Activated T-cell treated with anti-CD3 and anti-CD28 coated beads for 4 hours (primary cell): ENCODE data around the gene MLLT10.

Experiments
- DNase-seq: peaks from one replicate; pipeline ENCODE4 v3.0.0-alpha.2; 2020

MLLT10 gene

DNA sequence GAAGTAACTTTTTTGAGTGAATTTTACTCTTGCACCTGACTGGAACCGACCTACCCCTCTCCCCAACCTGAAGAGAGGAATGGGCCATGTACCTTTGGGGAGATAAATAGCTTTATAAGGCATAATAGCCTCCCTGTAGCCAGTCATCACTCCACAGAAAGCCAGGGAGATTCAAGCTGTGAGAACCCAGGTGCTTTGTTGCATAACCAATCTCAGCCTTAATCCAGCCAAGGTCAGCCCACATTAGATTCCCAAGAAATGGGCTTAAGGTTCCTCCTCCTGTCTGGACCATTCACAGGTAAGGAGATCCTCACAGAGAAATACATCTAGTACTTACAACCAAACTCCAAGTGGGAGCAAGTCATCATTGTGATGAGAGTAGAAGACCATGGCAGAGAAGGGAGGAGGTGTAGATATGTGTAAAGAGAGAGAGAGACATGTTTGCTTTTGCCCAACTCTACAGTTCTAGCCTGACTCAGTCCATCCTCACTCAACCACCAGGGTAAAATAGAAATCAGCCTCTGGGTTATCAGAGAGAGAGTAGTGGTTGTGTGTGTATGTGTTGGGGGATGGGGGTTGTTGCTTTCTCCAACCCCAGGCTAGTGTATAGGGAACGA lies 32.2 kb upstream of the MLLT10 start:
- DNase-seq, result no peak

DNA sequence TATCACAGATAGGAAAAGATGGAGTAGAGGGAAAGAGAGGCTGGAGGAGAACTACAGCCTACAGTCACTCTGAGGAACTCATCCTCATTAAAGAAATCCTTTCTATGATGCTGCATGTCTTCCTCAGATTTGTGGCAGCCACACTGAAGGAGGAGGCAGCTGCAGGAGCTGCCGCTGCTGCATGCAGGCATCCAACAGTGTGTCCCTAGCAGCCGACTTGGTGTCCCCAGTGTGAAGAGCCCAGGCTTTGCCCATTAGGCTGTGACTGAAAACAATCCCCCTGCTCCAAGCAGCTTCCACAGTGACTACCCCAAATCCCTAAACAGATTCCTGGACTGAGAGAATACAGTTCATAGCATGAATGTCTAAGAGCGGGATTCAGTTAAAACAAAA lies 31.7 kb upstream of the MLLT10 start:
- no peak for DNase-seq

GRCh38 chr10:21503542-21503941 lies 30.5 kb upstream of the MLLT10 start:
- DNase-seq, result no peak

DNA sequence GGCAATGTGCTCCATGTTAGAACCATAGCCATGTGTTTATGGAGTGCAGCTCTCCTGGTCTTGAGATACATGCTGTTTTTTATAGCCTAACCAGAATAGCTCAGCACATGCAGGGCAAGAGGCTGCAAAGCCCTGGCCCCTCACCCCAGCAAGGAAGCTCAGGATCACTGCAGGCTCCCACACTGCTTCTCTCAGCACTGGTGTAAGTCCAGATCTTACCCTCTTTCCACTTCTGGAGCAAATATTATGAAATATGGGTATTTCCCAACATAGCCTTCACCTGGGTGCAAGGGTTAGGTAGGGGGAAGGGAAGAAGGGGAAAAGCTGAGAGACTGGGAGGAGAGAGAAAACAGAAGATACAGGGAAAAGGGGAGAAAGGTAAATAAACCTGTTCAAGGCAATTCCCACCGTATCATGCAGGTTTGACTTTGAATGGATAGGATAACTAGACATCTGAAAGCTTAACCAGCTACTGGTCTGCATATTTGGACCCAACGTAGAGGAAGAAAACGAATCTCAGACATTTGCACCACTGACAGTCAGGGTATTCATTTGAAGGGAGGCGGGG lies 28.2 kb upstream of the MLLT10 start:
- no peak for DNase-seq

DNA sequence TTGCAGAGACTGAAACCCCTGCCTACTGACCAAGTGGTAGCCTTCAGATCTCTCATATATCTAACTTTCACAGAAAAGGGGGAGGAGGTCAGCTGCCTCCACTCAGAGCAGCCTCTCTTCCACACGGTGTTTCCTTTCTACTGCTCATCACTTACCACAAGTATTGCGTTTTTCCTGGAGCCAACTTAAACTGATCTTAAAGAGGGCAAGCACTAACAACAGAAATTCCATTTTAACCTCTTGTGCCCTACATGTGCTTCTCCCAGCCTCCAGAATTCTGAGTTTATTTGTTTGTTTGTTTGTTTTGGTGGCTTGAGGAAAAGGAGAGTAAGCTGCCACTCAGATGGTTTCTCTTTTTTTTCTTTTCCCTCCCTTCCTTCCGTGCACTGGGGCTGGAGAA lies 27.7 kb upstream of the MLLT10 start:
- no peak for DNase-seq

GRCh38 chr10:21507150-21507549 lies 26.9 kb upstream of the MLLT10 start:
- no peak for DNase-seq

- no peak for DNase-seq
Observed at GRCh38 chr10:21508706-21509331, 25.2 kb upstream of the MLLT10 start.

- DNase-seq, result no peak
Observed at GRCh38 chr10:21509341-21510240, 24.4 kb upstream of the MLLT10 start.

DNA sequence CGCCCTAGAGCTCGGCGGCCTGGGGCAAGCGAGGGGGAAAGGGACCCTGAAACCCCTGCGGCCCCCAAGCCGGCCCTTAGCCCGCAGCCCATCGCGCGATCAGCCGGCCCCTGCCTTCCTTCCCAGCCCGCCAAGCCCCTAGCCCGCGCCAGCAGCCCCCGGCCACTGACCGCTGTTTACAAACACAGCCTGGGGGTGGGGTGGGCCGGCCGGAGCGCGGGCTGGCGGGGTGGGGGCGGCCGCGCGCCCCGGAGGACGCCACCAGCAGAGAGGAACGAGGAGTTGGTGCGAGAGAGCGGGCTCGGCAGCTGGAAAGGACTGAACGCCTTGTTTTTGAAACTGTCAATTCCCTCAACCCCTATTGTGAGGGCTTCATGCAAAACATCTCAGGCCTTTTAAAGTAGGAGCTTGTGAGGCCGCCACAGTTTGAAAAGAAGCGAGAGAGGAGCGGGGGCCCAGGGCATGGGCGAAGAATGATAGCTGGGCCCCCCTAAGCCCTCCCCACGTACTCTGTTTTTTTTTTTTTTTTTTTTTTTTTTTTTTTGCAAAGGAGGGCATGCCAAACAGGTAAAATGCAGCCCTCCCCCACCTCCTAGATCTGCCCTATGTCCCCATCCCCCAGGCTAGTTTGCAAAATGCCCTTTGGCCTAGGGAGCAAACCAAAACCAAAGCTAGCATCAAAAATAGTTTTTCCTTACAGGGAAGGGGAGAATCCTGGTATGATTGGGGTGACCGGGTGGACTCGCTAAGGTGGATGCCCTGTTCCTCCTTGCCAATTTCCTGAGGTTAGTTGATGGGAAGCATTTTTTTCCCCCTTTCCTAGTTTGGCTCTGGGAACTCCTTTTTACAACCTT lies 23.6 kb upstream of the MLLT10 start:
- no peak for DNase-seq

- DNase-seq, result no peak
Observed at GRCh38 chr10:21511095-21511570, 22.9 kb upstream of the MLLT10 start.

- no peak for DNase-seq
Observed at GRCh38 chr10:21511946-21512572, 22.0 kb upstream of the MLLT10 start.

- no peak for DNase-seq
Observed at GRCh38 chr10:21512573-21513404, 21.2 kb upstream of the MLLT10 start.

DNA sequence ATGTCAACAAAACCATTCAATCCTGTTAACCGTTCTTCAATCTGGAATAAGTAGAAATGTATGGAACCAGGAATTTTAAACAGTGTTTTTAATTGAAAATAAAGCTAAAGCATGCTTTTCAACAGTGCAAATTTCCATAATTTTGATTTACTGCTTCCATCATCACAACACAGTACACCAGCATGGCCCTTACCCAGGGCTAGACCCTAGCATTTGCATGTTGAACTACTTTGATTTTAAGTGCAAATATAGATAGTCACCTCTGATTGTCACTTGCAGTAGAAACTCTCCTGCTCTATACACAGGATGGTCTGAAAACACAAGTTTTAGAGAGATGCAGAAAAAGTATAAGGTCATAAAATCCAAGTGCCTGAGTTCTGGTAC lies 20.6 kb upstream of the MLLT10 start:
- DNase-seq, result no peak

DNA sequence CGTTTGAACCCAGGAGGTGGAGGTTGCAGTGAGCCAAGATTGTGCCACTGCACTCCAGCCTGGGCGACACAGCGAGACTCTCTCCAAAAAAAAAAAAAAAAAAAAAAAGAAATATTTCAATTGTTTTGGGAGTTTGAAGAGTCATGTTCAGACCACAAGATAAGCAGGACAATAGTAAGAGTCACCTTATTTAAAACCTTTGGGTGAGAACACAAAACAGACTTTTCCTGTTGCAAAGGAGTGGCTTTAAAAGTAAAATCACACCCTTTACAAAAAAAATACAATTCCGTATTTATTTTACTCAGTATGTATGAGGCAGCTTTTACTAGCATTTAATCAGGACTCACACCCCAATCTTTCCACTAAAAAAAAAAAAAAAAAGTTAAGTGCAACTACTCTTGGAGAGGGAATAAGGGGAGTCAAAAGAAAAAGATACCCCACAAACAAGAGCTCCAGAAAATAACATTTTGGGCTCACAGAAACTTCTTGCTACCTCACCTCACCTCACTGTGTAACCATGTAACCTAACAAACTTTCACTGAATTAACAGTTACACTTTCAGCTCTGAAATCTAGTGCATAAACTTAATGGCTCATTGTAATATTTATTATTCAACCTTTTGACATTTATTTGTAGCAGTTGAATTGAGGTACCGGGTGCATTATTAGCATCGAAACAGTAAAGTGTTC lies 19.8 kb upstream of the MLLT10 start:
- no peak for DNase-seq

GRCh38 chr10:21514818-21515351 lies 19.1 kb upstream of the MLLT10 start:
- no peak for DNase-seq

DNA sequence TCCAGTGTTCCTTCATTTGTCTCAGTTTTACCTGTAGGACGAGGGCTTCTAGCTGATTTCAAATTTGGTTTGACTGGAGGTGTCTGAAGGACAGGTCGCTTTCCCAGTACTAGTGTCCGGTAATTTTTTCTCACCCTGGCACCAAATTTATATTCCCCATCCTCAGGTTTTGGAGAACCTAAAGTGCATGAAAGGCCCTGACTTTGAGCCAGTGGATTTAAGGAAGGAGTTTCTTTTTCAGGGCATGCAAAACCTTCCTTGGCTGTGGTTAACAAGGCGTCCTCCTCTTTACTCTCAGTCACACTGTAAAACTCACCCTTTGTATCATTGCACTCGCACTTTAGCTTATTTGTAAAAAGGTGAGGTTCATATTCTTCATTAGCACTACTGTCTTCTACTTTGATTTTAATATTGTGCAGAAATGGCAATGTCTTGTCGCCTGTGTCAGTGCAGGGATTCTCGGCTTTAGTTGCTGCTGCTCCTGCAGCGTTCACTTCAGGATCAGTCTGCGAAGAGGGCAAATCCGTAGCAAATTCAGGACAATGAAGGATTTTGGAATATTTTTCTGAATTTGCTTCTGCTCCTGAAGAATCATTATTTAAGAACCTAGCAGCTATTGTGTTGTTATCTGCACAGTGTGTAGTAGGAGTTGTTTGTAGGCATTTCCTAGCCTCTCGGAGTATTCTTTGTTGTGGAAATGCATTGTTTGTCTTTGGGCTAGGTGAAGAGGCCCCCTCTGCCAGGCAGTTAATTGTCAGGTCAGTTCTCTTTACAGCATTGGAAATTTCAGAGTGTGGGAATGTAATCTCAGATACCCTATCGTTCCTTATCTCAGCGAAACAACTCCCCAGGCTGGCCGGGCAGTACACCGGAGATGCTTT lies 18.4 kb upstream of the MLLT10 start:
- DNase-seq, result no peak

- no peak for DNase-seq
Observed at GRCh38 chr10:21516242-21517131, 17.5 kb upstream of the MLLT10 start.
